CD4-positive, alpha-beta T cell treated with Interleukin-6 at 100 ng/mL for 8 hours (primary cell): ENCODE measurements around the gene TSHR.

Source experiments
- DNase-seq: peaks from one replicate; pipeline ENCODE4 v3.0.0-alpha.2; 2020; ENCODE audit warnings: mixed read lengths, low spot score

TSHR gene

GRCh38 chr14:81141426-81141825 lies 186.0 kb downstream of the TSHR start:
- DNase-seq = no peak

- DNase-seq = no peak
Observed at GRCh38 chr14:81143793-81144192, 188.4 kb downstream of the TSHR start.

GRCh38 chr14:81144824-81145603 lies 189.6 kb downstream of the TSHR start:
- DNase-seq = no peak

GRCh38 chr14:81147140-81147897 lies 191.9 kb downstream of the TSHR start:
- no peak for DNase-seq

- DNase-seq = no peak
Observed at GRCh38 chr14:81148635-81149034, 193.2 kb downstream of the TSHR start.

- no peak for DNase-seq
Observed at GRCh38 chr14:81153187-81153586, 197.8 kb downstream of the TSHR start.

- DNase-seq = no peak
Observed at GRCh38 chr14:81157431-81157830, 202.0 kb downstream of the TSHR start.

GRCh38 chr14:81161088-81161487 lies 205.7 kb downstream of the TSHR start:
- no peak for DNase-seq

- DNase-seq = no peak
Observed at GRCh38 chr14:81161749-81162148, 206.3 kb downstream of the TSHR start.

- DNase-seq = no peak
Observed at GRCh38 chr14:81162941-81163340, 207.5 kb downstream of the TSHR start.

GRCh38 chr14:81164167-81164774 lies 208.8 kb downstream of the TSHR start:
- peak; percentile 31 for DNase-seq

GRCh38 chr14:81165188-81165587 lies 209.8 kb downstream of the TSHR start:
- no peak for DNase-seq

GRCh38 chr14:81166121-81166520 lies 210.7 kb downstream of the TSHR start:
- no peak for DNase-seq

GRCh38 chr14:81169267-81169666 lies 213.8 kb downstream of the TSHR start:
- no peak for DNase-seq

- peak; percentile 3 for DNase-seq
Observed at GRCh38 chr14:81169711-81170103, 214.3 kb downstream of the TSHR start.

- DNase-seq = peak; percentile 89
Observed at GRCh38 chr14:81170104-81170828, 214.8 kb downstream of the TSHR start.

- no peak for DNase-seq
Observed at GRCh38 chr14:81170829-81171195, 215.4 kb downstream of the TSHR start.

- DNase-seq = no peak
Observed at GRCh38 chr14:81172353-81172752, 216.9 kb downstream of the TSHR start.

GRCh38 chr14:81172881-81173280 lies 217.5 kb downstream of the TSHR start:
- DNase-seq = no peak

- DNase-seq = no peak
Observed at GRCh38 chr14:81176241-81176640, 220.8 kb downstream of the TSHR start.

GRCh38 chr14:81177225-81177624 lies 221.8 kb downstream of the TSHR start:
- DNase-seq = no peak

- DNase-seq = no peak
Observed at GRCh38 chr14:81178063-81178462, 222.6 kb downstream of the TSHR start.
